ENCODE data around the gene SPEF1.

GRCh38 chr20:3741836-3742458 is 39.3 kb downstream of the SPEF1 start:
- no peak for TF ChIP-seq POLR2A (IDR thresholded peaks at IDR 0.05; ENCODE audit: low read depth, low read length)
- TF ChIP-seq POLR2AphosphoS5 (IDR thresholded peaks at IDR 0.05; ENCODE audit: low read depth, low read length), result no peak
- TF ChIP-seq TAF1 (IDR thresholded peaks at IDR 0.05; ENCODE audit: low read depth, low read length), result no peak
